Hepatic stellate cell (primary cell): ENCODE results near the gene ITGB5.
"Not testable (repeated sequence)": the region's sequence is repeated elsewhere in the genome, so short reads cannot be mapped to it uniquely, and the experiment has no call there.

Experiments used
- DNase-seq: peaks from one replicate; pipeline ENCODE4 v3.0.0; 2011; ENCODE audit warnings: low spot score

Gene ITGB5

DNA sequence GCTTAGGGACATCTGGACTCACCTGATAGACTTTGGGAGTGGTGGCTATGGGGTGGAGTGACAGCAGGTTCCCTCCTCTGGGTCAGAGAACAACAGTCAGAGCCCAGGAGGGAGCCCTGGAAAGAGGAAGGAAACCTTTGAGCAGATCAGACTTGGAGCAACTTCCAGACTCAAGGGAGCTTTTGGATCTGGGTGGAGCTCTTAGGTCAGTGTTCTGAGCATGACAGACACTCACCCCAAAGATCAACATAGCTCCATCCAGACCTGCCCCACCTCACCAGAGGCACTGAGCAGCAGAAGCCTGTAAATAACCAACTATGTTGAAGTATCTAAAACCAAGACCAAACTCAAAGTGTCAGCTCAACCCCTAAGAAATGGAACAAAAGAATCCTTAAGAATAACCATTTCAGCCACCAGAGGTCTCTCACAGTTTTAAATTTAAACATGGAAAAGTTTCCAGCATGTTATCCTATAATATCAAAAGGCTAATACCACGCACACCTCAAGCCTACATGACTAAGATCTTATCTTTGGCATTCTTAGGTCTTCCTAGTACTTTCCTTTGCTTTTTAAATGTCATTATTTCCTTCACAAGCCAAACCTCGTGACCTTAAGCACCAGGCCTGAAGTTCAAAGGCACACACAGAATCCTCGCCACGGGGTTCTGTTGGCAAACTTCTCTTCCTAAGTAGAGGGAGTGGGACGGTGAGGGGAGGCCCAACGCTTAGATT, 100.5 kb downstream of the ITGB5 start:
- no peak for DNase-seq

DNA sequence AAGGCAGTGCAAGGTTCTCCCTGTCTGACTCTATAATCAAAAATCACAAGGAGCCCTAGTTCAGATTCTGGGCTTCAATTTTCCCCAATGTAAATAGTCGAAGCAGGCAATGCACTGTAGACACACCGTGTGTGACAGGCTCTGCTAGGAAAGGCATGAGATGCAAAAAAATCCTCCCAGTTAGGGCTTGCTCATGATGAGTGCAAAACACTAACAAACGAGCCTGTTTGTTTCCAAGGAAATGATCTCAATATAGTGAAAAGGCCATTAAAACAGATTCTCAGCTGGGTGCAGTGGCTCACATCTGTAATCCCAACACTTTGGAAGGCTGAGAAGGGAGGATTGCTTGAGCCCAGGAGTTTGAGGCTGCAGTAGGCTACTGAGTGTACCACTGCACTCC, 101.2 kb downstream of the ITGB5 start:
- DNase-seq: no peak

- no peak for DNase-seq
Observed at GRCh38 chr3:124784686-124785382, 102.3 kb downstream of the ITGB5 start.

DNA sequence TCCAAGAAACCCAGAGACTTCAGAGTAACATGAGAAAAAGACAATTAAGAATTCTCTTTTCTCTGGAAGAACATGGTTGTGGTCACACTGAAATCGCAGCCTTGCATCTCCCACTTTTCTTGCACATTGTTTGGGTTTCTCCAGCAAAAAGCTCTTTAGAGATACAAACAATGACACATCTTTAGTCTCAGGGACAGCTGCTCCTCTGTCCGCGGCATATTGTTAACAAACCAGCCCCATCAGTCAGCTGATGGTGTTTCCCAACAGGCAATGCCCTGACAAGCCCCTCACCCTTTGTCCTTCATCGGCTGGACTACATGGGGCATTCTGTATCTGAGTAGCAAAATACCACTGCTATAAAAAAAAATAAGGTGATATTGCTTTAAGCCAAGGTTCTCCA, 103.5 kb downstream of the ITGB5 start:
- no peak for DNase-seq

- not testable (repeated sequence) for DNase-seq
Observed at GRCh38 chr3:124782377-124782712, 104.8 kb downstream of the ITGB5 start.

DNA sequence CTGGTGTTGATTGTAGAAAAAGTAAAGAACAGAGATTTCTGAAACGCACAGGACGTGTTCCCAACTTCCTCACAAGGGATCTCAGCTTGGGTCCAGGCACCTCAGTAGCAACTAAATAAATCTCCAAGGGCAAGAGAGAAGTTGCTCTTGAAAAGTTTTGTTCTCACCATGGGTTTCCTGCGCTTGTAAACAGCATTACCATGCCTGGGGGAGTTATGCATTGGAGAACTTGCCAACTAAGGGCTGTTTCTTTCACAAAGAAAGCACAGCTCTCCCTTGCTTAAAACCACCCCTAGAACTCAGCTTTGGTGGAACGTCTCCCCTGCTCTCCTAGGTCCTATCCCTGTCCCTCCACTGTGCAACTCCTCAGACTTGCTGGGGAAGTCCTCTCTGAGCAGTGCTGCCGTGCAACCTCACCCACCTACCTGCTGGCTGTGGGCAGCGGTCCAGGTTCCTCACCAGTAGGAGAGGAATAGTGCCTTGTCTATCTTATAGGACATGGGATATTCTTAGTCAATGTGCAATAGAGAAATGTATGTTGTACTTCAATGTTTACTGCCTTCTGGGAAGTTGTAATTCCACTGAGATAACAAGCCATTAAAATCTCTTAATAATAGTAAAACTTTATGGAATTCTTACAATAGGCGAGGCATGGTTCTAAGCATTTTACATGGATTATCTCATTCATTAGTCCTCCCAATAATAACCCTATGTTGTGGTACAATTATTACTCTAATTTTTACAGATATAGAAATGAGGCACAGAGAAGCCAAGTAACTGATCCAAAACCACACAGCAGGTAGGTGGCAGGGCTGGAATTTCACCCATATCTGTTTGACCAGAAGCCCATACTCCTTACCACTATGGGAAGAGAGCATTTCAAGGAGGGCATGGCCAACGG, 105.4 kb downstream of the ITGB5 start:
- no peak for DNase-seq

DNA sequence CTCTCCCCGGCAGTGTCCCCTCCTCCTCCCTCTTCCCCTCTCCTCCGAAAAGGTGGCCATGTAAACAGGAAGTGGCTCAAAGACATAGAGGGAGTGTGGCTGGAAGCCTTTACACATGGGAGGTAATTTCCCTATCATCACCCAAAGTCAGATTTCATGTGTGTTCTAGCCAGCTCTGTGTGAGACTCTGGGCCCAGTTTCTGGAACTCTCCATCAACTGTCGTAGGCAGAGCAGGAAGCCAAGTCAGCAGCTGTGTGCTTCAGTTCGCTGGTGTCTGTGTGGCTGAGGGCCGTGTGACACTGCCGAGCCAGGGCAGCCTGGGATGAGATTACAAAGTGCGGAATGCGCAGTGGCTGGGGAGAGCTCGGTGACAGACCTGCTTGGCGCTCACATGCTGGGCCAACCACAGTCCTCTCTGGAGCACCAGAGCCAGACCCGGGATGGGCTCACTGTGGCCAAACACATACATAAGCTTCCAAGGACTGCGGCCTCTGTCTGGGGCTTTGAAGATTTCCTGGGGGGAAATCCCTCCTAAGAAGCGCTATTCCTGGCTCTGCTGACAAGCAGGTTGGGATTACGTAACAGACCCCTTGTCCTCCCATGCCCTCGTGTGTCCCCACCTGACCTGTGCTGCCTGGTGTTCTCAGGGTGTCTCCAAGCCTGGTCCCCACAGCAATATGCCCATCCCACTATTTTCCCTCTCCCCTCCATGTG, 106.2 kb downstream of the ITGB5 start:
- DNase-seq: peak; percentile 78

GRCh38 chr3:124780356-124780755, 106.8 kb downstream of the ITGB5 start:
- DNase-seq: peak; percentile 82

- DNase-seq: no peak
Observed at GRCh38 chr3:124779751-124780191, 107.4 kb downstream of the ITGB5 start.

DNA sequence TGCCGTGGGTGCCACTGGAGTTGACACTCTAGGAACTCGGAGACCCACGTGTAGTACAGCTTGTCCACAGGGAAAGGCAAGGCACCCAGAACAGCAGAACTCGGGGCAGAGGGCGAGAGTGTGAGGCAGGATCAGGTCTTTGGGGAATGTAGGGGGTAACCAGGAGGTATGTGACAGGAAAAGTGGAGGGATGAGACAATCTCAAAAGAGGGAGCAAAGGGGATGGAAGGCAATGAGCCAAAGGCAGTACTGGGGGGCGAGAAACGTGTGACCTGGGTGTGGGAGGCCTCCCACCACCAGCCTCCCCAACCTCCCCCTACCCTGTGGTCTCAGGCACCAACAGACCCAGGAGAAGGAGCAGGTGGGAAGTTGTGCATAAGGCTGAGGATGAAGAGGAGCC, 108.0 kb downstream of the ITGB5 start:
- DNase-seq: no peak

DNA sequence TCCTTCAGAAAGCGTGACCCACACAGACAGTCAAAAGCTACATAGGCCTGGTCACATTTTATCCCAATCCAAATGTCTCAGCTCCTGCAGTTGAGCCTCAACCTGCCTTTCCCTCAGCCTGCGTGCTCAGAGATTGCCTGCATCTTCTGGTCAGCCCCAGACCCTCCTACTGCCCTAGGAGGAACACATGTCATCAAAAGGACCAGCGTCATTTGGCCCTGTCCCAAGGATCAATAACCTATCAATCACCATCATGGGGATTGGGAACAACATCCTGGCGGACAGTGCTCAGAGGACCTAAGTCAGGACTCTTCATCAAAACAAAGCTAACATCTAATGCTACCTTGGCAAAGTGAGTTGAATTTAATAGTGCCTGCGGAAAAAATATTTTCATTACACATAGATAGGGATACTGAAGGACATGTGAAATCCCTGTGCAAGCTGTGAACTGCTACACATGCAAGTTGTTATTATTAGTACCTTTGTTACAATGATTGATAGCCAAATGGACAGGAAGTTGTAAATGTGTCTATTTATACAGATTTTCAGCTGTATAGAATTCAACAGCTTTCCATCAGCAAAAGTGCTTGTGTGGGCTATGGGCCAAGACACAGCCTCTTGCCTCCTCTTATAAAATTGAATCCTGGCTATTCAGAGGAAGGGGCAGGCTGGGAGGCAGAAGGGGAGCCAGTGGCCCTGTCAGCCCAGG, 109.2 kb downstream of the ITGB5 start:
- no peak for DNase-seq

GRCh38 chr3:124776856-124777255, 110.3 kb downstream of the ITGB5 start:
- DNase-seq: no peak

- DNase-seq: no peak
Observed at GRCh38 chr3:124775877-124776276, 111.3 kb downstream of the ITGB5 start.

GRCh38 chr3:124774841-124775402, 112.2 kb downstream of the ITGB5 start:
- DNase-seq: no peak

DNA sequence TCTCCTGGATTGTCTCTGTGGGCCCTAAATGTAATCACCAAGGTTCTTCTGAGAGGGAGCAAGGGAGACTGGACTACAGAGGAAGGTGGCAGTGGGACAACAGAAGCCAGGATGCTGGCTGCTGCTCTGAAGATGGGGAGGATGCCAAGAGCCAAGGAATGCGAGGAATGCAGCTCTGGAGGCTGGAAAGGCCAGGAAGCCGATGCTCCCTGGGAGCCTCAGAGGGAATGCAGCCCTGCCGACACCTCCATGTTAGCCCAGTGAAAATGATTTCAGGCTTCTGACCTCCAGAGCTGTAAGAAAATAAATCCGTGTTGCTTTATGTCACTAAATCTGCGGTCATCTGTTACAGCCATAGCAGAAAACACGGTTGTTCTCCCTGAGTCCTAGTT, 112.8 kb downstream of the ITGB5 start:
- peak; percentile 90 for DNase-seq

DNA sequence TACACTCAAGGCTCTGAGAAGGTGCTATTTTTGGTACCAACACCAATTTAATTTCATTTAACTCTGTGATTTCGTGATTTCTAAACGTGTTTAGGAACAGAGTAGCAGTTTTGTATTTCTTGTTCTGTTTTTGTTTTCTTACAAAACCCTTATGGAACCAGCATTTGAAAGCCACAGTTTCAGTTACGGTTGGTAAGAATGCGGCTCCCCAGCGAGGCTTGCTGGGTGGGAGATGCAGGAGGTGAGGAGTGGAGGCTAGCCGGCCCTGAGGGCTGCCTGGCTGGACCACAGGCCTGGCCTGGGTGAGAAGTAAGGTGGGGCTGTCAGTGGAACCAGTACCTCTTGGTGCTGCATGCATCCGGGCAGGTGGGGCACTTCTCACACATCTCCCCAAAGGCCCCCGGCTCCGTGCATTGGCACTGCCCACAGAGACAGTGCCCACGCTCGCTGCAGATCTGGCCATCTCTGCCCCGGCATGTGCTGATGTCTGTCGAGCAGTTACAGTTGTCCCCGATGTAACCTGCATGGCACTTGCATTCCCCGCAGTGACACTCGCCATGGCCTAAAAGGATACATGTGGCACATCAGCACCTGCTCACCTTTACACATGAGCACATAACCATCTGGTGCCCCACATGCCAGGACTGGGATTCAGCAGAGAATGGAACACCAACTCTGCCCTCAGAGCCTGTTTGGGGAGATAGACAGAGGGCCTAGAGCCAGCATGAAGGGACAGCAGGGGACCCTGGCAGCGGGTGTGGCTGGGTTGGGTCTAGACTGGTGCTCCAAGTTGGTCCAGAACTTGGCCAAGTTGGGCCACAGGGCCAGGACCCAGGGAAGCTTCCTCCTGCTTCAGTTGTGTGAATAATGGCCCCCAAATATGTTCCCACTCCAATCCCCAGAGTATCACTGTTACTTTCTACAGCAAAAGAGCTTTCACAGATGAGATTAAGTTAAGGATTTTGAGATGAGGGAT, 113.5 kb downstream of the ITGB5 start:
- DNase-seq: no peak

DNA sequence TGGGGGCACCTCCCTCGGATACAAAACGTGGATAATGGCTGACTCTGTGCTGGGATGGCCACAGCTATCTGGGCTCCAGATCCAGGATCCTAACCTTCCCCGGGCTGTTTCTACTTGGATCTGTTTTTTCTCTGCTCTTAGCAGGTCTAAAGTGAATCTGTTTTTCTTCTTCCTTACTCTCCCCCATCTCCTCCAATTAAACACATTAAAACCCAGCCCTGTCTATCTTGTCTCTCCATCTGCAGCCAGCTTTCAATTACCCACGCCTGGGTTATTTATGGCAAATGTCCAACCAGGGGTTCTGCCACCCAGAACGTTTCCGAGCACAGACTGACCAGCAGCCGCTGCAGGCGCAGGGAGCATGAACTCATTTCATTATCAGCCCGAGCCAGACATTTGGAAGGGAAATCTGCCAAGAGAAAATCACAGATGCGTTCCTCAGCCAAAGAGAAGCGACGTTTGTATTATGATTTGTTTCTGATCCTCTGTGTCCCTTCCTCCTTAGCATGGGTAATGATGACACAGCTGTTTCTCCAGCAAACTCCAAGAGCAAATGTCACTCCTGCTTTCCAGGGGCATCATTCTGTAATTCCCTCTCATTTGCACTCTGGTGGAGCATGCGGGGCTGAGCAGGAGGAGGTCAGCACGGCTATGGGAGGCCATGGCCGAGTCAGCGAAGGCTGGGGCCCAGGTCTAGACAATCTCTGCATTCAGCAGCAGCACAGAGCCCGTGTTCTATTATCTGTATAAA, 114.9 kb downstream of the ITGB5 start:
- peak; percentile 75 for DNase-seq

DNA sequence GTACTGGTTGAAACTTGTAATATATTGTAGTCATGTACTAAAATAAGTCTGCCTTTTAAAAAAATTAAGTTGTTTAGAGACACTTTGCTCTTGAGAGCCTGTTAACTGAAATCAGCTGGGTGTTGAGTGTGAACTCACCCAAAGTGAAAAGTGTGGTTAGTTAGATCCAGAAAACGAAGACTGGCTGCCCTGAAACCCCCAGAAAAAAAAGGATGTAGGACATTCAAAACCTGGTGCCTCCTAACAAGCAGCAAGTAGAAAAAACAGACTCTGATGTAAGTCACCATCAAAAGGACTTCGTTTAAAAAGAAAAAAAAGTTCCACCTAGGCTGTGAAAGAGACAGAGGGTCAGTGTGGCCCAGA, 116.1 kb downstream of the ITGB5 start:
- DNase-seq: no peak
